ENCODE results near the gene DIPK1B. TPM values are rescaled to one million over a fixed set of nuclear protein-coding genes. Genes with fewer than 3 reads are reported as not detected.
"Not testable (repeated sequence)": the region's sequence is repeated elsewhere in the genome, so short reads cannot be mapped to it uniquely, and the experiment has no call there.

DIPK1B gene
- total RNA-seq, 6 donors from 2014 or later = 9.7 to 24.1 (median 17.0) TPM

DNA sequence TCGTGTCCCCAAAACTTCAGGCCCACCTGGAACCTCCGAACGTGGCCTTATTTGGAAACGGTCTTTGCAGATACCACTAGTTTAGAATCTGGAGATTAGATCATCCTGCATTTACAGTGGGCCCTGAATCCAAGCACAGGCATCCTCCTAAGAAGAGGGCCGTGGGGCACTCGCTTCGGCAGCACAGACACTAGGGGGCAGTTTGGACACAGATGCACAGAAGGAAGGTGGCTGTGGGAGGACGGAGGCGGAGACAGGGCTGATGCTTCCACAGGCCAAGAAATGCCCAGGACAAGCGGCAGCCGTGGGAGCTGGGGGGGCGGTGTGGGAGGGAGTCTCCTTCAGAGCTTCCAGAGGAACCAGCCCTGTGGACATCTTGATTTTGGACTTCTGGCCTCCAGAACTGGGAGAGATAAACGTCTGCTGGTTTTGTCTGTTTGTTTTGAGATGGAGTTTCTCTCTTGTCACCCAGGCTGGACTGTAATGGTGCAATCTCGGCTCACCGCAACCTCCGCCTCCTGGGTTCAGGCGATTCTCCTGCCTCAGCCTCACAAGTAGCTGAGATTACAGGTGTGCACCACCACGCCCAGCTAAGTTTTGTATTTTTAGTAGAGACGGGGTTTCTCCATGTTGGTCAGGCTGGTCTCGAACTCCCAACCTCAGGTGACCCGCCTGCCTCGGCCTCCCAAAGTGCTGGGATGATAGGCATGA is 48.6 kb downstream of the DIPK1B start:
- DNase-seq (peak in 1 of 2 donors; percentile 36), ATAC-seq (ENCODE audit: low FRiP score in 2 of 2) (peak in 1 of 2 donors; percentile 43)
- not testable (repeated sequence) for H3K9me3 ChIP-seq, H3K4me3 ChIP-seq, H3K36me3 ChIP-seq, H3K27ac ChIP-seq, H3K27me3 ChIP-seq
- peaks cover 0 to 12% (median 2%) of the 10 kb centered on the region in 4 donors for H3K4me1 ChIP-seq
- 45 to 54% methylated on average over 15 to 22 of the region's 22 CpGs for WGBS, 2 donors
- TF ChIP-seq, protein P1, sequence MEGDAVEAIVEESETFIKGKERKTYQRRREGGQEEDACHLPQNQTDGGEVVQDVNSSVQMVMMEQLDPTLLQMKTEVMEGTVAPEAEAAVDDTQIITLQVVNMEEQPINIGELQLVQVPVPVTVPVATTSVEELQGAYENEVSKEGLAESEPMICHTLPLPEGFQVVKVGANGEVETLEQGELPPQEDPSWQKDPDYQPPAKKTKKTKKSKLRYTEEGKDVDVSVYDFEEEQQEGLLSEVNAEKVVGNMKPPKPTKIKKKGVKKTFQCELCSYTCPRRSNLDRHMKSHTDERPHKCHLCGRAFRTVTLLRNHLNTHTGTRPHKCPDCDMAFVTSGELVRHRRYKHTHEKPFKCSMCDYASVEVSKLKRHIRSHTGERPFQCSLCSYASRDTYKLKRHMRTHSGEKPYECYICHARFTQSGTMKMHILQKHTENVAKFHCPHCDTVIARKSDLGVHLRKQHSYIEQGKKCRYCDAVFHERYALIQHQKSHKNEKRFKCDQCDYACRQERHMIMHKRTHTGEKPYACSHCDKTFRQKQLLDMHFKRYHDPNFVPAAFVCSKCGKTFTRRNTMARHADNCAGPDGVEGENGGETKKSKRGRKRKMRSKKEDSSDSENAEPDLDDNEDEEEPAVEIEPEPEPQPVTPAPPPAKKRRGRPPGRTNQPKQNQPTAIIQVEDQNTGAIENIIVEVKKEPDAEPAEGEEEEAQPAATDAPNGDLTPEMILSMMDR (IDR thresholded peaks at IDR 0.05) = peak in 4 of 6 experiments; percentile 14 to 34 (median 29)

DNA sequence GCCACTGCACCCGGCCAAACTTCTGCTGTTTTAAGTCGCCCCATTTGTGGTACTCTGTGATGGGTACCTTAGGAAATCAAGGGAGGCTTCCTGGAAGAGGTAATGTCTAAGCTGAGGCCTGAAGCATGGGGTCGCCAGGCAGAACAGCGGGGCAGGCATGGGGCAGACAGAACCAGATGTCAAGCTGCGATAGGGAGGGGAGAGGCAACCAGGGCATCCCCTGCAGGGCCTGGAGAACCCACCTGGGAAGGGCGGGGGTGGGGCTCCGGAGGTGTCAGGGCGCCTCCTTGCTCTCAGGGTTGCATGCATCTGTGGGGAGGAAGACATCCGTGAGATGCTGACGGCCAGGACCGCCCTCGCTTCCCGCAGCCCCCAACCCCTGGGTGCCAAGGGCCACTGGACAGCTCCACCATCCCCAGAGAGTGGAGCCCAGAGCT is 49.2 kb downstream of the DIPK1B start:
- no peak for ATAC-seq (ENCODE audit: low FRiP score in 2 of 2)
- TF ChIP-seq POLR2A (IDR thresholded peaks at IDR 0.05) (no peak), POLR2AphosphoS5 (IDR thresholded peaks at IDR 0.05) (no peak), EP300 (IDR thresholded peaks at IDR 0.05) (no peak)
- TF ChIP-seq, protein P1 (IDR thresholded peaks at IDR 0.05) = no peak
- 84 to 86% methylated on average over 10 of the region's 13 CpGs for WGBS, 2 donors
- no peaks in the 10 kb centered on the region for H3K27me3 ChIP-seq
- no peaks in the 10 kb centered on the region for H3K9me3 ChIP-seq
- no peak overlapping the region for H3K4me3 ChIP-seq
- H3K4me1 ChIP-seq = peaks cover 0 to 12% (median 2%) of the 10 kb centered on the region in 4 donors
- no peaks in the 10 kb centered on the region for H3K36me3 ChIP-seq
- peak in 1 of 2 donors; percentile 62 for DNase-seq
- no peak overlapping the region for H3K27ac ChIP-seq

DNA sequence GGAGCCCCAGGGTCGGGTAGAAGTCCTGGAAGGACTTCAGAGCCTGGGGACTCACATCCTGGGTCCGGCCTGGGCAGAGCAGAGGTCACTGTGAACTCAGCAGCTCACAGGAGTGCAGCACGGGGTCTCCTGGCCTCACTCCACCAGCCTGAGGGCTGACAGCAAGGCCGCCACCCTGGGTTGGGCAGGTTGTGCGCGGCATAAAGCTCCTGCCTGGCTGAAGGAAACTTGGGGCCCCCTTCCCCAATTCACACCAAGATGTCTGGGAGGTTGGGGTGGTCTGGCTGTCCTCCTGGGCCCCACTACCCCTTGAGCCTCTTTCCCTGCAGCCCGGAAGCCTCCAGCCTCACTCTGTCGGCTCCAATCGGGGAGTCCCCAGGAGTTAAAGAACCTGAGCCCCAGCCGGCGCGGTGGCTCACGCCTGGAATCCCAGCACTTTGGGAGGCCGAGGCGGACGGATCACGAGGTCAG is 49.9 kb downstream of the DIPK1B start:
- no peaks in the 10 kb centered on the region for H3K27me3 ChIP-seq
- no peak overlapping the region for H3K4me3 ChIP-seq
- peaks cover 0 to 12% (median 2%) of the 10 kb centered on the region in 4 donors for H3K4me1 ChIP-seq
- TF ChIP-seq, protein P1 (IDR thresholded peaks at IDR 0.05) = no peak
- TF ChIP-seq POLR2AphosphoS5 (IDR thresholded peaks at IDR 0.05) (no peak), POLR2A (IDR thresholded peaks at IDR 0.05) (no peak)
- H3K36me3 ChIP-seq = no peaks in the 10 kb centered on the region
- no peaks in the 10 kb centered on the region for H3K9me3 ChIP-seq
- no peak overlapping the region for H3K27ac ChIP-seq
- DNase-seq (peak in 1 of 2 donors; percentile 53), ATAC-seq (ENCODE audit: low FRiP score in 2 of 2) (no peak)
- 82% methylated on average over 9 to 17 of the region's 17 CpGs for WGBS, 2 donors

DNA sequence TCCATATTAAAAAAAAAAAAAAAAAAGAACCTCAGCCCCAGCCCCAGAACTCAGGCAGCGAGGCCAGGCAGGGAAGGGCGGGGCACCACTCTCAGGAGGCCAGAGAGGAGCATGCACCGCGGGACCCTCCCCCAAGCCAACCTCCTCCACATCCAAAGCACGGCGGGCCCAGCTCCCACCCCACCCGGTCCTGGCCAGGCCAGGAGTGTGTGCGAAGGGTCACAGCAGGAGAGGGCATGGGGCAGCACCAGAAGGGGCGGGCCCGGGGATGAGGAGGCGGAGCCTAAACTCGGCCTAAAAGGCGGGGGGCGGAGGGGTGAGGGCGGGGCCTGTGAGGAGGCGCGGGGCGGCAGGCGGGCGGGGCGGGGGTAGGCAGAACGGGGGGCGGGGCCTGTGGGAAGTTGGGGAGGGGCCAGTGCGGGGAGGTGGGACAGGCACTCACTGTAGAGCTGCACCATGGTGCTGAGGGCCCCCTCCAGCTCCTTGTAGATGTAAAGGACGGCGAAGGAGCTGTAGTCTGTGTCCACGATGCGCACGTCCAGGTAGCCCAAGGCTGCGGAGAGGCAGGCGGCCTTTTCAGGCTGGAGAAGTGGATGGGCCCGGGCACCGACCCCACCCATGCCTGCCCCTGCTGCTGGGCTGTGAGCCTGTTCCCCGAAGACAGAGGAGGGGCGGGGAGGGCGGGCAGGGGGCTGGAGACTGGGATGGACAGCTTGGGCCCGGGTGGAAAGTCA is 50.7 kb downstream of the DIPK1B start:
- no peaks in the 10 kb centered on the region for H3K9me3 ChIP-seq
- 20 to 46% methylated on average over 15 to 36 of the region's 37 CpGs for WGBS, 2 donors
- DNase-seq (peak; percentile 38 to 87), ATAC-seq (ENCODE audit: low FRiP score in 2 of 2) (peak in 1 of 2 donors; percentile 34)
- no peak overlapping the region for H3K4me3 ChIP-seq
- no peaks in the 10 kb centered on the region for H3K36me3 ChIP-seq
- peaks cover 0 to 11% (median 2%) of the 10 kb centered on the region in 4 donors for H3K4me1 ChIP-seq
- H3K27ac ChIP-seq = no peak overlapping the region
- H3K27me3 ChIP-seq = no peaks in the 10 kb centered on the region
- no peak for TF ChIP-seq POLR2A (IDR thresholded peaks at IDR 0.05)
- TF ChIP-seq, protein P1 (IDR thresholded peaks at IDR 0.05) = no peak
- TF ChIP-seq EP300 (IDR thresholded peaks at IDR 0.05) = no peak
- no peak for TF ChIP-seq POLR2AphosphoS5 (IDR thresholded peaks at IDR 0.05)
